Measurements from ENCODE around the gene RGP1. TPM values are rescaled to one million over a fixed set of nuclear protein-coding genes. Genes with fewer than 3 reads are reported as not detected.

The RGP1 gene
- total and polyA plus RNA-seq, 9 of the 15 experiments (the other 6 are each of a cell fraction or from before 2014, with no cell fraction given), result 0.42 to 13.8 (median 6.7) TPM

- TF ChIP-seq FOSL1 (tag; conservative IDR thresholded peaks at IDR 0.05) (no peak), MYNN (IDR thresholded peaks at IDR 0.05) (no peak), MYNN (CRISPR knock-in tag; IDR thresholded peaks at IDR 0.05) (no peak), RBM14 (IDR thresholded peaks at IDR 0.05; ENCODE audit: borderline replicate concordance, insufficient read depth, low read depth, low read length) (no peak), MEIS2 (IDR thresholded peaks at IDR 0.05; ENCODE audit: partially characterized antibody) (no peak), ZNF699 (CRISPR knock-in tag; IDR thresholded peaks at IDR 0.05; ENCODE audit: insufficient replicate concordance) (no peak), PHB2 (IDR thresholded peaks at IDR 0.05; ENCODE audit: low read depth) (no peak), TAL1 (IDR thresholded peaks at IDR 0.05) (no peak), CBX5 (IDR thresholded peaks at IDR 0.05; ENCODE audit: borderline replicate concordance, low read depth) (no peak), ZFP1 (CRISPR knock-in tag; IDR thresholded peaks at IDR 0.05) (no peak), TAF9B (IDR thresholded peaks at IDR 0.05; ENCODE audit: partially characterized antibody) (no peak), ETV1 (tag; conservative IDR thresholded peaks at IDR 0.05; ENCODE audit: low read depth) (peak; percentile 56; the same call in 1 of the 2 replicates), SREBF1 (IDR thresholded peaks at IDR 0.05; ENCODE audit: borderline replicate concordance, low read depth, low read length) (no peak), CHAMP1 (IDR thresholded peaks at IDR 0.05) (no peak), FOXJ2 (tag; IDR thresholded peaks at IDR 0.05) (no peak), ZKSCAN1 (IDR thresholded peaks at IDR 0.05; ENCODE audit: low read depth, low read length) (no peak), MNT (conservative IDR thresholded peaks at IDR 0.05) (0 out of 4 replicates have a peak, but pooled peaks of 1 of the 2 experiments have one; percentile 8), SIN3A (IDR thresholded peaks at IDR 0.05; ENCODE audit: borderline replicate concordance in 2 of 2, control insufficient read depth in 1 of 2, low read depth in 2 of 2, low read length in 2 of 2) (peak in 1 of 2 experiments; percentile 27; a peak in 2 of 4 replicates), ZNF324 (CRISPR knock-in tag; IDR thresholded peaks at IDR 0.05) (no peak), HMG20B (CRISPR knock-in tag; IDR thresholded peaks at IDR 0.05) (no peak), SMC3 (conservative IDR thresholded peaks at IDR 0.05; ENCODE audit: insufficient read depth, low read depth, low read length) (no peak), SMARCA5 (IDR thresholded peaks at IDR 0.05) (no peak), HDAC6 (IDR thresholded peaks at IDR 0.05; ENCODE audit: low read depth, low read length) (no peak), ZNF740 (CRISPR knock-in tag; IDR thresholded peaks at IDR 0.05) (no peak), ZNF740 (tag; IDR thresholded peaks at IDR 0.05) (no peak), ZKSCAN8 (CRISPR knock-in tag; IDR thresholded peaks at IDR 0.05) (no peak)
These were observed at the start of gene RGP1, which contains the start of gene GBA2 (continued) for GRCh38 chr9:35748858-35749514.
